GM20000 (cell line): ENCODE measurements around the gene MXRA7.

ENCODE experiments used
- DNase-seq: peaks from one replicate; pipeline ENCODE4 v3.0.0; 2012; ENCODE audit warnings: low spot score
- TF ChIP-seq, protein P1 (sequence below): IDR thresholded peaks from 2 replicates; pipeline ENCODE4 v1.5.1; 2012; ENCODE audit warnings: mild to moderate bottlenecking, control low read depth; ENCODE audit errors: extremely low read depth, missing control alignments

Gene MXRA7

DNA sequence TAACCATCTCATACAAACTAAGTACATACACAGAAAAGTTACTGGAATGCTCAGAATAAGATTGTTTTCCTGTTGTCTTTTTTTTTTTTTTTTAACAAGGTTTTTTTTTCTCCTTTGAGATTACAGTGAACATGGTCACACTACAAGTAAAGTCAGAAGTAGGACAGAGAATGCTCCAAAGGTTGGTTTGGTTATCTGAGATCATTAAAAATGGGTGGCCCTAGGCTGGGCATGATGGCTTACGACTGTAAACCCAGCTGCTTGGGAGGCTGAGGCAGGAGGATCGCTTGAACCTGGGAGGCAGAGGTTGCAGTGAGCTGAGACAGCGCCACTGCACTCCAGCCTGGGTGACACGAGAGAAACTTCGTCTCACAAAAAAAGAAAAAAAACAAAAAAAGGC is 60.3 kb downstream of the MXRA7 start:
- TF ChIP-seq, protein P1, sequence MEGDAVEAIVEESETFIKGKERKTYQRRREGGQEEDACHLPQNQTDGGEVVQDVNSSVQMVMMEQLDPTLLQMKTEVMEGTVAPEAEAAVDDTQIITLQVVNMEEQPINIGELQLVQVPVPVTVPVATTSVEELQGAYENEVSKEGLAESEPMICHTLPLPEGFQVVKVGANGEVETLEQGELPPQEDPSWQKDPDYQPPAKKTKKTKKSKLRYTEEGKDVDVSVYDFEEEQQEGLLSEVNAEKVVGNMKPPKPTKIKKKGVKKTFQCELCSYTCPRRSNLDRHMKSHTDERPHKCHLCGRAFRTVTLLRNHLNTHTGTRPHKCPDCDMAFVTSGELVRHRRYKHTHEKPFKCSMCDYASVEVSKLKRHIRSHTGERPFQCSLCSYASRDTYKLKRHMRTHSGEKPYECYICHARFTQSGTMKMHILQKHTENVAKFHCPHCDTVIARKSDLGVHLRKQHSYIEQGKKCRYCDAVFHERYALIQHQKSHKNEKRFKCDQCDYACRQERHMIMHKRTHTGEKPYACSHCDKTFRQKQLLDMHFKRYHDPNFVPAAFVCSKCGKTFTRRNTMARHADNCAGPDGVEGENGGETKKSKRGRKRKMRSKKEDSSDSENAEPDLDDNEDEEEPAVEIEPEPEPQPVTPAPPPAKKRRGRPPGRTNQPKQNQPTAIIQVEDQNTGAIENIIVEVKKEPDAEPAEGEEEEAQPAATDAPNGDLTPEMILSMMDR = no peak
- no peak for DNase-seq

DNA sequence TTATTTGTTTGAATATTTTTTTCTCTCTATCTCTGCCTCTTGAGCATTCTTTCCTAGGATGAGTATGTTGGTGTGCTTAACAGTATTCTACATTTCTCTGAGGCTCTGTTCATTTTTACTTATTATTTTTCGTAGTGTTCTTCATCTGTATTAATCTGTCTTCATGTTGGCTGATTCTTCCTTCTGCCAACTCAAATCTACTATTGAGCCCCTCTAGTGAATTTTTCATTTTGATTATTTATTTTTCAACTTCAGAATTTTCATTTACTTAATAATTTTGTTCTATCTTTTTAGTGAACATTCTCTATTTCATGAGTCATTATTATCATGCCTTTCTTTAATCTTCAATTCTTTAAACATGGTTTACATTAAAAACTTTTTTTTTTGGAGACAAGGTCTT is 64.1 kb downstream of the MXRA7 start:
- TF ChIP-seq, protein P1 = no peak
- no peak for DNase-seq

DNA sequence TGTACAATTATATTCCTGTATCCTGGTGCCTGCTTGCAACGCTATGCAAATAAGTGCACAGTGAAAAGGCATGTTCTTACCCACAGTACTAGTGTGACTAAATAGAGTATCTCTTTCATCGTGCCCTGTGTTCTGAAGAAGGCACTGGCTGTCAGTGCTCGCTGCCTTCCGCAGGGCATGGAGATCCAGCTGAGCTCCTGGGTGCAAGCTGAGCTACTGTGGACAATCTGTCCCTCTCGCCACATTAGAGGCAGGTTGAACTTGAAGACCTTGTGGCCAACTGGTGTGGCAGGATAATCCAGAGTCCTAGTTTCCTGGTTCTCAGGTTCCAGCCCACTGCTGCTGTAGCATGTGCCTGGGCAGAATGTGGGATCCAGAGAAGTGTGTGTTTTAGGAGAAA is 65.3 kb downstream of the MXRA7 start:
- TF ChIP-seq, protein P1 = no peak
- DNase-seq = no peak

DNA sequence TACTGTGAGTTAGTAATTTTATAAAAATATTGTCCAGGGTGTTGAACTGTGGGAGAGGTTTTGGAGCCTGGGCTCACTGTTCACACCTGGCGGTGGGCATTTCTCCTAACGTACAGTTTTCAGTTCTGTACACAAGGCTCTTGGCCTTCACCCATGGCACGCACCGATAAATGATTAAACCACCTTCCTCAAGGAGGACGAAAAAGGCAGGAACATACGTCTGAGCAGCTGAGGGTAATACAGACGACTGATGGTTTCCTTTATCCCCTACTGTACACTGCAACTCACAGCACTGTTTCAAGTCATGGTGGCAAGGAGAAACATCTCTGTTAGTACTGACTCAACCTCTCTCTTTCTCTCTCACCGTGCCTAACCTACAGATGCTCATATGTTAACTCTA is 65.8 kb downstream of the MXRA7 start:
- TF ChIP-seq, protein P1 = no peak
- no peak for DNase-seq

DNA sequence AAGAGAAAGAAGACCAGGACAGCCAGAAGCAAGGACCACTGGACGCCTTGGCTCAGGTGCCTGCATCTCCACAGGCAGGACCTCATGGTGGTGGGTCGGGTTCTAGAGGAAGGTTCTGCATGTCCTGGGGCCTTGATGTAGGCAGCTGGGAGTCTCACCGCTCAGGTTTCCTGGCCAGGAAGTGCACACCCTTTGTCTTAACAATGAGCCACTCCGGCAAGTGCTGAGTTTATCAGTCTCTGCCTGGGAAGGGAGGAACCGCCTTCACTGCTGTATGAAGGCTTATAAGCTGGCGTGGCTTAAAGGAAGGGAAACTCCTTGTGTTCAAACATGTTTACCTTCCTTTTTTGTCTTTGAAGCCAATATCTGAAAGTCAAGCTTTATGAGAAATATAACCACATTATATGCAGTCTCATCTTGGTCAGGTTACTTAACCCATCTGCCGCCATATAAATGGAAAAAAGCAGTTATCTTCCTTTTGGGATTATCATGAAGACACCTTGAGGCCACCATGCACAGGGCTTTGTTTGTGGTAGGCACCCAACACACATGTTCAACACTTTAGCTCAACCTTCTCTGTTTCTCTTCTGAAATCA is 67.1 kb downstream of the MXRA7 start, which contains the start of gene ST6GALNAC1:
Gene ST6GALNAC1, minus strand, starts transcription at position 205 of the 596 bp plus-strand sequence. Its CDS starts 119 bp downstream, at position 86.
- DNase-seq = no peak

DNA sequence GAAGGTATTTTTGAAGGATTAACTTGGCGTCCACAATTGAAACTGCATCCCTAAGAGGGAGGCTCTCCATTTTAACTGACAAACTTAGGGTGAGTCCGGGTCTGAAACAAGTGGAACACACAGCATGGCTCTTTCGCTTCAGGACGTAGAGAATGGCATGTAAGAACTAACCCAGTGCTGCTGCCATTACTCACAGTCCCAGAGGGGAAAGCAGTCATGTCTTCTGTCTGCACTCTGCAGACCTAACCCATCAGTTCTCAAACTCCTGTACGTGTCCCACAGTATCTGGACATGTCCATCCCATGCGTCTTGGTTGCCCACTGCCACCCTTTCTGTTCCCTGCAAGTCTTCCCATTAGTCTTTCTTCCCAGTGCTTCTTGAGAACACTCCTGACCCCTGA is 67.8 kb downstream of the MXRA7 start:
- DNase-seq = no peak
- TF ChIP-seq, protein P1 = no peak

More for the DNA sequence above, 67.1 kb downstream of the MXRA7 start, which contains the start of gene ST6GALNAC1:
- TF ChIP-seq, protein P1 = no peak

DNA sequence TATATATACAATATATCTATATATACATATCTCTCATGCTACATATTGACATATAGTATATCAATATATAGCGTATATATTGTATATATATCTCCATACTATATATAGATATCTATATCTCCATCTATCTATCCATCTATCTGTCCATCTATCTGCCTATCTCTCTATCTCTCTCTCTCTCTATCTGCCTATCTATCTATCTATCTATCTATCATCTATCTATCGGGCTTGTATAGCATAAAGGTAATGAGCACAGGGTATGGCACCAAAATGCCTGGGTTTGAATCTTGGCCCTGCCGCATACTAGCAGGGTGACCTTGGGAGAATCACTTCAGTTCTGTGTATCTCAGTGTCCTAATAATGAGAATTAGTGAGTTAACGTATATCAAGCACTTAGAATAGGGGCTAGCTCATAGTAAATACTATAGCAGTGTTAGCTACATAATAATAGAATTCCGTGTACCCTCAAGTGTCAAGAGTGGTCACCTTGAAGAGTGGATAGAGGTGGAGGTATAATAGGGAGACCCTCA is 68.7 kb downstream of the MXRA7 start:
- TF ChIP-seq, protein P1 = no peak
- no peak for DNase-seq
